B cell (primary cell): ENCODE measurements around the gene KIRREL3.

Experiments
- CTCF ChIP-seq: fragments of 200-600 bp; IDR thresholded peaks from one replicate; pipeline ENCODE4 v1.8.0; 2022; ENCODE audit warnings: antibody characterized with exemption, mild to moderate bottlenecking
- EZH2 ChIP-seq: IDR thresholded peaks from 2 replicates; pipeline ENCODE4 v1.6.1; 2012; ENCODE audit warnings: borderline replicate concordance, low read depth, mild to moderate bottlenecking, moderate library complexity, low read length; ENCODE audit not compliant: insufficient read depth, poor library complexity, severe bottlenecking

- no peak for TF ChIP-seq CTCF
- no peak for TF ChIP-seq EZH2
Measured at GRCh38 chr11:126725043-126725442, 275.5 kb downstream of the KIRREL3 start.
